Spleen (tissue), 7 donors: ENCODE measurements around the gene CDH13.

Experiments
- CTCF ChIP-seq, 11 experiments: fragments of 200-600 bp in 7 of 11; fragments of 450-650 bp in 4 of 11; sonication (generic) in 4 of 11; IDR thresholded peaks in 8 of 11; conservative IDR thresholded peaks in 3 of 11; 1 replicate in 7 of 11; 2 replicates in 4 of 11; pipeline versions ENCODE4 v1.4.0 to v1.8.0; 2016 to 2021; ENCODE audit warnings: antibody characterized with exemption in 11 of 11, inconsistent platforms in 4 of 11, mild to moderate bottlenecking in 1 of 11
- POLR2A ChIP-seq, 3 donors: fragments of 450-650 bp; IDR thresholded peaks; one replicate each; pipeline ENCODE4 v1.5.1; 2017; ENCODE audit warnings: antibody characterized with exemption in 3 of 3, mild to moderate bottlenecking in 1 of 3
- POLR2AphosphoS5 ChIP-seq, 3 donors: sonication (generic); formaldehyde crosslinking; IDR thresholded peaks; one replicate each; pipeline ENCODE4 v1.5.1; 2017; ENCODE audit warnings: antibody characterized with exemption in 3 of 3
- donor health status: DM: no; HTN: no; CAD: no; lungs with moderate emphysema.
- donor health status: DM: no; HTN: no; CAD: no.
- donor health status: DM: no; HTN: no; CAD: no.

- no peak for TF ChIP-seq CTCF (IDR thresholded peaks at IDR 0.05 in 8 of 11, conservative IDR thresholded peaks at IDR 0.05 in 3 of 11)
- TF ChIP-seq POLR2A (IDR thresholded peaks at IDR 0.05): no peak
- no peak for TF ChIP-seq POLR2AphosphoS5 (IDR thresholded peaks at IDR 0.05)
These were observed 686.0 kb downstream of the CDH13 start for GRCh38 chr16:83312718-83313245.
